ENCODE measurements around the gene ATP6V1G1. TPM values are rescaled to one million over a fixed set of nuclear protein-coding genes. Genes with fewer than 3 reads are reported as not detected.

ATP6V1G1 gene
- total RNA-seq, 2 experiments from 2014 or later, result 144 to 148 TPM

- H3K4me3 Mint-ChIP-seq, result peak overlapping the region; percentile 6
- H3K4me3 ChIP-seq (ENCODE audit: low read length), result no peak overlapping the region
- TF ChIP-seq CTCF (IDR thresholded peaks at IDR 0.05), result no peak
- no peaks in the 10 kb centered on the region for H3K9me3 ChIP-seq (ENCODE audit: control insufficient read depth in 1 of 2, insufficient read depth in 1 of 2, low read length in 2 of 2)
- peaks cover 12% of the 10 kb centered on the region for H3K4me1 ChIP-seq (ENCODE audit: insufficient read depth, low read length)
- no peaks in the 10 kb centered on the region for H3K9me3 Mint-ChIP-seq
- POLR2A ChIA-PET, result no interaction called here
- H3K27me3 ChIP-seq (ENCODE audit: control insufficient read depth in 1 of 2, insufficient read depth in 2 of 2, low read length in 2 of 2), result no peaks in the 10 kb centered on the region
- DNase-seq (no peak), ATAC-seq (ENCODE audit: poor library complexity) (no peak)
- H3K36me3 Mint-ChIP-seq (ENCODE audit: low read depth), result peaks cover 13% of the 10 kb centered on the region
- H3K4me1 Mint-ChIP-seq (ENCODE audit: low read depth), result peaks cover 18% of the 10 kb centered on the region
- no peaks in the 10 kb centered on the region for H3K27me3 Mint-ChIP-seq
- no peak overlapping the region for H3K27ac ChIP-seq (ENCODE audit: low read depth in 1 of 2, low read length in 2 of 2)
- intact Hi-C loops (cut with DNase I, micrococcal nuclease), result no loop called here
- no peaks in the 10 kb centered on the region for H3K36me3 ChIP-seq (ENCODE audit: insufficient read depth, low read length)
- CTCF ChIA-PET, result no interaction called here
- no peak overlapping the region for H3K27ac Mint-ChIP-seq
Measured at GRCh38 chr9:114583371-114584155, 4.0 kb upstream of the ATP6V1G1 start.

- intact Hi-C loops (cut with DNase I, micrococcal nuclease), result loop anchor here (5.0 kb wide), 2 partner anchors 201 to 329 kb away; partner anchors contain the start of gene AKNA (in 1 of the 2)
- Histone ChIP-seq H3K9me3 (ENCODE audit: control insufficient read depth in 1 of 2, insufficient read depth in 1 of 2, low read length in 2 of 2) (no peaks in the 10 kb centered on the region), H3K4me3 (ENCODE audit: low read length) (peak overlapping the region; percentile 89), H3K4me1 (ENCODE audit: insufficient read depth, low read length) (peaks cover 53% of the 10 kb centered on the region), H3K27ac (ENCODE audit: low read depth in 1 of 2, low read length in 2 of 2) (peak overlapping the region; percentile 91 to 94), H3K36me3 (ENCODE audit: insufficient read depth, low read length) (peaks cover 5% of the 10 kb centered on the region), H3K27me3 (ENCODE audit: control insufficient read depth in 1 of 2, insufficient read depth in 2 of 2, low read length in 2 of 2) (no peaks in the 10 kb centered on the region)
- Mint-ChIP-seq H3K36me3 (ENCODE audit: low read depth) (peaks cover 46% of the 10 kb centered on the region), H3K4me3 (peak overlapping the region; percentile 99), H3K27ac (peak overlapping the region; percentile 99), H3K27me3 (no peaks in the 10 kb centered on the region), H3K9me3 (no peaks in the 10 kb centered on the region), H3K4me1 (ENCODE audit: low read depth) (peaks cover 61% of the 10 kb centered on the region)
- ChIA-PET CTCF (interaction anchor here (0.8 to 1.6 kb wide), 6 partner anchors 24 to 202 kb away, joined by 3 to 8 read pairs (median 4); no protein-coding TSS in a partner anchor), POLR2A (interaction anchor here (0.7 to 3.8 kb wide), 28 partner anchors 9 to 340 kb away, joined by 3 to 60 read pairs (median 6); partner anchors contain the start of genes AKNA, TMEM268 and WHRN)
- DNase-seq (peak in 5 of 14 experiments; percentile 5 to 54 (median 13)), ATAC-seq (ENCODE audit: poor library complexity) (no peak)
- TF ChIP-seq CTCF (IDR thresholded peaks at IDR 0.05), result no peak
Measured at GRCh38 chr9:114588210-114588609, 641 bp downstream of the ATP6V1G1 start.

GRCh38 chr9:114588651-114589526 is 1.3 kb downstream of the ATP6V1G1 start:
- Mint-ChIP-seq H3K9me3 (no peaks in the 10 kb centered on the region), H3K27me3 (no peaks in the 10 kb centered on the region), H3K4me1 (ENCODE audit: low read depth) (peaks cover 67% of the 10 kb centered on the region), H3K27ac (peak overlapping the region; percentile 99), H3K4me3 (peak overlapping the region; percentile 99), H3K36me3 (ENCODE audit: low read depth) (peaks cover 52% of the 10 kb centered on the region)
- ATAC-seq (ENCODE audit: poor library complexity) (no peak), DNase-seq (peak in 3 of 14 experiments; percentile 24 to 33 (median 28))
- Histone ChIP-seq H3K27ac (ENCODE audit: low read depth in 1 of 2, low read length in 2 of 2) (peak overlapping the region; percentile 91 to 94), H3K36me3 (ENCODE audit: insufficient read depth, low read length) (peaks cover 12% of the 10 kb centered on the region), H3K27me3 (ENCODE audit: control insufficient read depth in 1 of 2, insufficient read depth in 2 of 2, low read length in 2 of 2) (no peaks in the 10 kb centered on the region), H3K9me3 (ENCODE audit: control insufficient read depth in 1 of 2, insufficient read depth in 1 of 2, low read length in 2 of 2) (no peaks in the 10 kb centered on the region), H3K4me1 (ENCODE audit: insufficient read depth, low read length) (peaks cover 60% of the 10 kb centered on the region), H3K4me3 (ENCODE audit: low read length) (peak overlapping the region; percentile 89)
- TF ChIP-seq CTCF (IDR thresholded peaks at IDR 0.05), result no peak
- POLR2A ChIA-PET, result interaction anchor here (1.1 to 3.8 kb wide), 9 partner anchors 12 to 340 kb away, joined by 6 to 60 read pairs (median 7); partner anchors contain the start of gene TMEM268
- intact Hi-C loops (cut with DNase I, micrococcal nuclease), result loop anchor here (5.0 kb wide), 2 partner anchors 202 to 328 kb away; partner anchors contain the start of gene AKNA (in 1 of the 2)
- CTCF ChIA-PET, result interaction anchor here (1.0 to 1.6 kb wide), 2 partner anchors 24 to 65 kb away, joined by 3 to 8 read pairs; no protein-coding TSS in a partner anchor

All from CD4-positive, alpha-beta T cell (primary cell).